NCI-H524 treated with DMSO at 0.1 percent for 48 hours (cell line): ENCODE data around the gene KRTAP10-6.
A peak's percentile ranks its signal among the peaks of the same experiment; 100 is the strongest.
"Not testable (repeated sequence)": the region's sequence is repeated elsewhere in the genome, so short reads cannot be mapped to it uniquely, and the experiment has no call there.

Experiments used
- DNase-seq: peaks from one replicate; lab custom pipeline; 2025; lab: John Stamatoyannopoulos, UW

KRTAP10-6 gene

DNA sequence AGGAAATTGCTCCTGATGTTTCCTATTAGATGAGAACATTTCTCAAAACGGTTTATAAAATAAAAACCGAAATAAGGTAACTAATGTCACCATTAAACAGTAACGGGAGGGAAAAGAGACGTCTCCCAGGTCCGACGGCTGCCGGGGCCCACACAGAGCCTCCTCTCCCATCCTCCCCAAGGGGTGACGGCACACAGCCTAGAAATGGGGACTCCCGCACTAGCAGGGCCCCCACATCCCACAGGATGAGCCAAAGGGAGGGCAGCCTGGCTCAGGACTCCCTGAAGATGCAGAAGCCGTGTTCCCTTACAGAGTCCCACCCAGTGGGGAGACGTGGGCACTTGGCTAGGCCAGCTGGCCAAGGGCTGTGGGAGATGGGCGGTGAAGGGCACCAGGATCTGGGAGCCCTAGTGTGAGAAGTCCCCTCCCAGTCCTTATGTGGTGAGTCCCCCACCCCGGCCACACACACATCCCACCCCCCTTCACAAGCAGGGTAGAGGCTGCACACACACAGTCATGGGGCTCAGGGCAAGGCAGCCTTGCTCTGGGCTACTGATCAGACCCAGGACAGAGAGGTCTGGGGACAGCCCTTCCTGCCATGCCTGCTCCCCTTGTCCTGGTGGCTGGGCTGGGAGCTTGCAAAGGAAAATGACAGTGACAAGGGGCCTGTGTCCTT, 37.0 kb downstream of the KRTAP10-6 start:
- DNase-seq = no peak

GRCh38 chr21:44552681-44553080, 39.6 kb downstream of the KRTAP10-6 start:
- DNase-seq = no peak

- DNase-seq = no peak
Measured at GRCh38 chr21:44552136-44552535, 40.2 kb downstream of the KRTAP10-6 start.

DNA sequence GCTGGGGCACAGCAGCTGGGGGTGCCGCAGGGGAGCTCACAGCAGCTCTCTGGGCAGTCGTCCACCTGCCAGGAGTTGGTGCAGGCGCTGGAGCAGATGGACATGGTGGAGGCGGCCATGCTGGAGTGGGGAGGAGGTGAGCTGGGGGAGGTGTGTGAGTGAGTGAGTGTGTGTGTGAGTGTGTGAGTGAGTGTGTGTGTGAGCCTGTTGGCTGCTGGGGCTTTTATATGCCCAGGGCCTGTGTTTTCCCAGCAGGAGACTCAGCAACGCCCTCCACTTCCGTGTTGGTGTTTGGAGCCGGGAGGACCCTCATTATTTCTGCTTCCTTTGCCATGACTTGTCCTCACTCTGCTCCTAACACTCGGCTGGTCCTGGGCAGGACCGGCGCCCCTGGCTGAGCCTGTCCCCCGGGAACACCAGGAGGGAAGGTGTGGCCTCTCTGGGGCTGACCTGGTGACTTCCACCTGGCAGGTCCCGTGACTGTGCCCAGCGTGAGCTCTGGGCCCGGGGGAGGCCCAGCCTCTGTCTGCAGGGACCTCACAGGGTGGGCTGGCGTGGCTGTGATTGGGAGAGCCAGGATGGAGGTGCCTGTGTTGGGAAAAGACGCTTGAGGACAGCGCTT, 40.9 kb downstream of the KRTAP10-6 start, which contains the start of gene KRTAP10-2:
Gene KRTAP10-2 (minus strand): TSS at position 166 of the 622 bp plus-strand sequence. CDS start 47 bp downstream, at position 119.
- no peak for DNase-seq

GRCh38 chr21:44550807-44551206, 41.5 kb downstream of the KRTAP10-6 start:
- DNase-seq = no peak

- DNase-seq = not testable (repeated sequence)
Measured at GRCh38 chr21:44550285-44550684, 42.0 kb downstream of the KRTAP10-6 start.

GRCh38 chr21:44549525-44550211, 42.6 kb downstream of the KRTAP10-6 start:
- DNase-seq = peak; percentile 53

DNA sequence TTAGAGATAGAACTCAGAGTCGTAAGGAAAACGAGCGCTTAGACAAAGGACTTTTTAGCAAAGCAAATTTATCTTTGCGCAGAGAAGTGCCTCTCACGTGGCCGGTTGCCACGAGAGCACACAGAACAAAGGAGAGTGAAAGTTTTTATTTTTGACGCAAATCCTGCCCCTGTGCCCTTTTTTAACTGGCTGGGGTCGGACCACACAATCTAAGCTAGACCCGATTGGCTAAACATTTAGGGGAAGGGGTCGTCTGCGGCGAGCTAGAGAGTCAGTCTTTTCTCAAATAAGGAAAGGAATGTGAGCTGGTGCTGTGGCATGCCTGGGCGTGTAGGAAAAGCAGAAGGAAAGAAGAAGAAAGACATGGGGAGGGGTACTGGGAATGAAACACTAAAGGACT, 43.4 kb downstream of the KRTAP10-6 start:
- DNase-seq = no peak

DNA sequence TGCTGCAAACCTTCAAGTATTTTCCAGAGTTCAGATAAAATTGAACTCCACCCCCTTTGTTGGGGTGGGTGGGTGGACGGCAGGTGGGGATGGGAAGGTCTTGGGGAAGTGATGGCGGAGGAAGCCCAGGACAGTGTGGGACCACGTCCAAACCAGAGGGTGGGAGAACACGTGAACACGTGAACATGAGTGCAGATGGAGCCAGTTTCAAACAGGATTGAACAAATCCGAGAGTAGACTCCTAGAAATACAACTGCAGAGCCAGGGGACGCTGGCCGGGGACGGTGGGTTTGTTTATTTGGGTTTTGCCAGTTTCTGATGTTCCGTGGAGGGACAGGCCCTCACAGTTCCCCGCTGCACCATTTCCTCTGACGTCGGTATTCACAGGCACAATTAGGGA, 43.9 kb downstream of the KRTAP10-6 start:
- DNase-seq = no peak

GRCh38 chr21:44547656-44548331, 44.5 kb downstream of the KRTAP10-6 start:
- DNase-seq = no peak

DNA sequence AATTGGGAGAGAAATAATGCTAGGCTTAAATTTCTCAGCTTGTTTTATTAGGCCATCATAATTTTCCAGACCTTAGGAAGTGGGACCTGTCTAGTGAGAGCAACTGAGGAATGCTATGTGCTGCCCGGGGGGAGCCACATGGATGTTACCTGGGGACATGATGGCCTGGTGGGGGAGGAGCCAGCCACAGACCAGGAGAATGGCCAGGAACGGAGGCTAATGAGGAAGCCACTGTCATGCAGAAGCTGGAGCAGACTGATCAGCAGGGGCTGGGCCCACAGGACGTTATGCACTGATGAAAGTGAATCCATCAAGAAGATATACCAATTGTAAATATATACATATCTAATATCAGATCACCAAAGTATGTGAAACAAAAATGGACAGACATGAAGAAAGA, 47.7 kb downstream of the KRTAP10-6 start:
- DNase-seq = no peak

- DNase-seq = no peak
Measured at GRCh38 chr21:44542716-44543115, 49.6 kb downstream of the KRTAP10-6 start.
